Measurements from ENCODE around the gene EFCAB5.
"Not testable (repeated sequence)": the region's sequence is repeated elsewhere in the genome, so short reads cannot be mapped to it uniquely, and the experiment has no call there.

The EFCAB5 gene

DNA sequence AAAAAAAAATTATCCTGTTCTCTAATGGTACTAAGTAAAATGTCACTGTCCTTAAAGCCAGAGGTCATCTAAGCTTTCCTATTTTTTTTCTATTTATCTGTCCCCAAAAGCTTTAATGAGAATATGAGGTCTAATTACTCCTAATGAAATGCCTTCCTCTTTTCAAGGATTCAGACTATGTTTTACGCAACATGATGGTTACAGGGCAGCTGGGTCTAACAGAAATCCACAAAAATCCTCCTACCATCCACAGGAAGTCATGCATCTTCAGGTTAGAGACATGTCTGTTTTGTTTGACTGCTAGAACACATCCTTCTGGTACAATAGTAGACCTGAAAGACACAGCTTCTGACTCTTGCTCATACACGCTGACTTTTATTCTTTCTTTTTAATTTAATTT lies 145.5 kb downstream of the EFCAB5 start:
- Histone ChIP-seq H3K4me3 (no peak overlapping the region), H3K9me3 (ENCODE audit: low read depth, low read length) (no peaks in the 10 kb centered on the region), H3K27ac (no peak overlapping the region), H3K9ac (ENCODE audit: insufficient read length) (no peak overlapping the region), H3K36me3 (ENCODE audit: insufficient read depth, low read length) (no peaks in the 10 kb centered on the region)
- no peak for TF ChIP-seq FOXP2 (optimal IDR thresholded peaks at IDR 0.05; ENCODE audit: control extremely low read depth, extremely low read length, insufficient read depth)
- TF ChIP-seq POLR2AphosphoS5 (IDR thresholded peaks at IDR 0.05; ENCODE audit: borderline replicate concordance, low read depth, low read length) = no peak
- no peak for TF ChIP-seq EZH2 (IDR thresholded peaks at IDR 0.05)
- DNase-seq (ENCODE audit: low read depth, low spot score) = no peak

DNA sequence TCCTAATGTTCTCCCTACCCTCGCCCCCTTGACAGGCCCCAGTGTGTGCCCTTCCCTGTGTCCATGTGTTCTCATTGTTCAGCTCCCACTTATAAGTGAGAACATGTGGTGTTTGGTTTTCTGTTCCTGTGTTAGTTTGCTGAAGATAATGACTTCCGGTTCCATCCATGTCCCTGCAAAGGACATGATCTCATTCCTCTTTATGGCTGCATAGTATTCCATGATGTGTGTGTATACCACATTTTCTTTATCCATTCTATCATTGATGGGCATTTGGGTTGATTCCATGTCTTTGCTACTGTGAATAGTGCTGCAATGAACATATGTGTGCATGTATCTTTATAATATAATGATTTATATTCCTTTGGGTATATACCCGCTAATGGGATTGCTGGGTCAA lies 146.0 kb downstream of the EFCAB5 start:
- not testable (repeated sequence) for DNase-seq (ENCODE audit: low read depth, low spot score); H3K36me3 ChIP-seq (ENCODE audit: insufficient read depth, low read length); H3K27ac ChIP-seq; H3K4me3 ChIP-seq; H3K9me3 ChIP-seq (ENCODE audit: low read depth, low read length); H3K9ac ChIP-seq (ENCODE audit: insufficient read length)

DNA sequence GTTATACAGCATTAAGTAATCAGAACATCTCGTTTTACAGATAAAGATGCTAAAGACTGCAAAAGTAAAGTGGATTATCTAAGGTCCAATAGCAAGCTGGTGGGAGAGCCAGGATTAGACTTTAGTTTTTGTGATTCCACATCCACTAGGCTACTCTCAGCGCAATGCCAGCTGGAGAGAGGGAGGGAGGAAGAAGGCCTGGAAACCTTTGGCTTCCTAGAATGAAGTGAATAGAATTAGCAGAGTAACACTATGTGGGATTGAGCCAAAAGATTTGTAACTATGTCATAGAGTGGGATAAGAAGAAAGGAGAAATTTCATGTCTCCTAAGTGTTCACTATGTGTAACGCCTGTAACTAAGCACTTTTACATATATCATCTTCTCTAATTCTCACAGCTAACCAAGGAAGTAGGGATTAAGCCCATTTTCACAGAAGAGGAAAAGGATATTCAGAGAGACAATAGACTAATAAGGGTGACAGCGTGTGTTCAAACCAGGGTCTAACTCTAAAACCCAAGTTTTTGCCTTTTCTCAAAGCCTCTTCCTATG lies 149.8 kb downstream of the EFCAB5 start:
- Histone ChIP-seq H3K9me3 (ENCODE audit: low read depth, low read length) (no peaks in the 10 kb centered on the region), H3K4me3 (no peak overlapping the region), H3K9ac (ENCODE audit: insufficient read length) (no peak overlapping the region), H3K27ac (peak overlapping the region; percentile 74), H3K36me3 (ENCODE audit: insufficient read depth, low read length) (no peaks in the 10 kb centered on the region)
- TF ChIP-seq POLR2AphosphoS5 (IDR thresholded peaks at IDR 0.05; ENCODE audit: borderline replicate concordance, low read depth, low read length) = no peak
- TF ChIP-seq FOXP2 (optimal IDR thresholded peaks at IDR 0.05; ENCODE audit: control extremely low read depth, extremely low read length, insufficient read depth) = no peak
- TF ChIP-seq EZH2 (IDR thresholded peaks at IDR 0.05) = no peak
- no peak for DNase-seq (ENCODE audit: low read depth, low spot score)

DNA sequence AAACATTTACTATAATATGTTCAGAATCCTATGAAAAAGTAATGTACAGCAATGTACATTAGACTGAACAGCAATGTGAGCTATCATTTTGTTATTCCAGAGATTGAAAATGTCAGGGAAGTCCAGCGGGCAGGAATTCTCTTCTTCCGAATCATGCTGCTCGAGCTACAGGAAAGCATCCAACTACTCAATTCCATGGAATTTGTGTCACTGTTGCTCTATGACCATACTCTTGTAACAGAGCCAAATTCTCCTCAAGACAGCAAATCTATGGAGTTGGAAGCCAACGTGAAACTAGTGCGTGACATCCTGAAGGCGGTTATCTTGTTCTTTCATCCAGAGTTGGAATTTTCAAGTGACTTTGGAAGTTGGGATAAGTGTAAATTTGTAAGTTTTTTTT lies 150.3 kb downstream of the EFCAB5 start:
- H3K4me3 ChIP-seq = no peak overlapping the region
- no peak for TF ChIP-seq POLR2AphosphoS5 (IDR thresholded peaks at IDR 0.05; ENCODE audit: borderline replicate concordance, low read depth, low read length)
- TF ChIP-seq FOXP2 (optimal IDR thresholded peaks at IDR 0.05; ENCODE audit: control extremely low read depth, extremely low read length, insufficient read depth) = no peak
- TF ChIP-seq EZH2 (IDR thresholded peaks at IDR 0.05) = no peak
- H3K9me3 ChIP-seq (ENCODE audit: low read depth, low read length) = no peaks in the 10 kb centered on the region
- H3K36me3 ChIP-seq (ENCODE audit: insufficient read depth, low read length) = no peaks in the 10 kb centered on the region
- peak overlapping the region; percentile 74 for H3K27ac ChIP-seq
- no peak overlapping the region for H3K9ac ChIP-seq (ENCODE audit: insufficient read length)
- no peak for DNase-seq (ENCODE audit: low read depth, low spot score)

DNA sequence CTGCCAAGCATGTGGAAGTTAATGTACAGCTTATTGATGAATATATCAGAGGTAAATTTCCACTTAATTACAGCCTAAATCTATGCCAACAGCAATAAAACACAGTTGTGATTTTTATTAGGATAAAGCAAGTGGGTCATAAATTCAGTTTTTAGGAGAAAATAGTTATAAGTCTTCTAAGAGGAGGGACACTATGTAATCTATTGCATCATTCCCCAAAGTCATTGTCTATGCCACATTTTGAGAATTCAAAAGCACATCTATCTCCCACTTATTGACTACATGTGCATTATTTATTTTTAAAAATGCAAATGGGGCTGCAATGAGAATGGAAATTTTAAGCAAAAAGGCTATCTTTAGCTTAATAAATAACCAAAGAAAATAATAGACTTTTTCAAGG lies 151.5 kb downstream of the EFCAB5 start:
- Histone ChIP-seq H3K9me3 (ENCODE audit: low read depth, low read length) (no peaks in the 10 kb centered on the region), H3K27ac (peak overlapping the region; percentile 67), H3K4me3 (peak overlapping the region; percentile 27; the same call in 1 of the 2 replicates), H3K36me3 (ENCODE audit: insufficient read depth, low read length) (no peaks in the 10 kb centered on the region), H3K9ac (ENCODE audit: insufficient read length) (peak overlapping the region; percentile 46)
- no peak for DNase-seq (ENCODE audit: low read depth, low spot score)
- no peak for TF ChIP-seq POLR2AphosphoS5 (IDR thresholded peaks at IDR 0.05; ENCODE audit: borderline replicate concordance, low read depth, low read length)

DNA sequence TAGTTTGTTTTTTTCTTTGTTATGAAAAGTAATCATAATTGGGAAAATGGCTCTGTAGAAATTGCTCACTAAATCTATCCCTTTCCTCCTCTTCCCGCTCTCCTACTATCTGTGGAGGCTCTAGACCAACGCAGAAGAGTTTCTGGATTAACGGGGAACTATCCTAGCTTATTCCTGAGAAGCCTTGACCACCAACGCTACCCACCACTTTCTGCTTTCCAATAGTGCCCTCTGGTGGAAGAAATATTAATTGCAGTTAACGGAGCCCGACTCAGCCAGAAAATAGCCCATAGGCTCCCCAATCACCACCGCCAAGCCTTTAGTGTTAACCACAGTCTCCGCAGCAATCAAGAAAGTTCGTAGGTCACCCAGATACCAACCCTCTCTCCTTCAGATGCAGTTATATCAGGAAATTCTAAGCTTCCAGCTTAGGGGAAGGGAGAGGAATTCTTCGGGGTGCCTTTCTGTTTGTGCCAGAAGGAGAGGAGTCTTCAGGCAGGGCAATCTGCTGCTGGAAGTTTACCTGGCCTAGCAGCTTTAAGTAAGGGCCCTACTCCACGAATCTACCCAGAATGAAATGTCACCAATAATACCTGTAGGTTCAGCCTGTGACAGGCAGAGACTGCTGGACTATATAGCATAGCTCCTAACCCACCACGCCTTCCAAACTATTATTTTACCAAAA lies 152.2 kb downstream of the EFCAB5 start:
- no peak for DNase-seq (ENCODE audit: low read depth, low spot score)
- Histone ChIP-seq H3K27ac (peak overlapping the region; percentile 67), H3K9ac (ENCODE audit: insufficient read length) (peak overlapping the region; percentile 46), H3K4me3 (peak overlapping the region; percentile 27; the same call in 1 of the 2 replicates), H3K9me3 (ENCODE audit: low read depth, low read length) (no peaks in the 10 kb centered on the region), H3K36me3 (ENCODE audit: insufficient read depth, low read length) (no peaks in the 10 kb centered on the region)
- TF ChIP-seq EZH2 (IDR thresholded peaks at IDR 0.05) (no peak), POLR2AphosphoS5 (IDR thresholded peaks at IDR 0.05; ENCODE audit: borderline replicate concordance, low read depth, low read length) (no peak), FOXP2 (optimal IDR thresholded peaks at IDR 0.05; ENCODE audit: control extremely low read depth, extremely low read length, insufficient read depth) (no peak)

DNA sequence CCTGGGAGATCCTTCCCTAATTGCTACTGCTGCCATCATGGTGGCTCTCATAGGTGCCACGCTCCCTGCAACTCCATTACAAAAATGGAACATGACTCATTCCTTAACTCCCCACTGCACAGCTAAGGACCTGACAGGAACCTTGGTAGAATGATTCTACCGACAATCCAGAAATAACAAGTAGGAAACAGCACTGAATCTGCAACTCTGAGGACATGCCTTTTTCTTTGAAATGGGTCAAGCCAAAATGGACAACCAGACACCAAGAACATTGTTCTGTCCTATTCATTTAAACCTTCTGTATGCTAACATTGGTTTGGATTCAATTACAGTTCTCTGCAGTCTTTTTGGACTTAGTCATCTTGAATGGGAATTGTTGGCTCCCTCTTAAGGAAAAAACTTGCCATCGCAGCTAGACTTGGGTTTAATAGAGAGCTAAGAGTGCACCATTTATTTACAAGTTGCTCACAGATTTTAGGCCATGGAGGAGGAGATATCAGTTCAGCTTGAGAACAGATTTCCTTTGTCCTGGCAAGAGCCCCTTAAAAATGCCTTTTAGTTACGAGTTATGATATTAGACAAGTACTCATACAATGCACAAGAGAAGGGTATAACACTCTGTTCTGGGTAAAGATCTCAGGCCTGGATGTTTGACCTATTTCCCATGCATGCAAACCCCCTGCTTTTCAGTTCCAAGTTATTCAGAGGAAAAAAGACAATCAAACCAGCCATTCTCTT lies 154.2 kb downstream of the EFCAB5 start:
- TF ChIP-seq FOXP2 (optimal IDR thresholded peaks at IDR 0.05; ENCODE audit: control extremely low read depth, extremely low read length, insufficient read depth) (no peak), POLR2AphosphoS5 (IDR thresholded peaks at IDR 0.05; ENCODE audit: borderline replicate concordance, low read depth, low read length) (no peak), EZH2 (IDR thresholded peaks at IDR 0.05) (no peak)
- no peak for DNase-seq (ENCODE audit: low read depth, low spot score)
- Histone ChIP-seq H3K9me3 (ENCODE audit: low read depth, low read length) (no peaks in the 10 kb centered on the region), H3K36me3 (ENCODE audit: insufficient read depth, low read length) (no peaks in the 10 kb centered on the region), H3K4me3 (no peak overlapping the region), H3K9ac (ENCODE audit: insufficient read length) (no peak overlapping the region), H3K27ac (no peak overlapping the region; the same call in 1 of the 2 replicates)

DNA sequence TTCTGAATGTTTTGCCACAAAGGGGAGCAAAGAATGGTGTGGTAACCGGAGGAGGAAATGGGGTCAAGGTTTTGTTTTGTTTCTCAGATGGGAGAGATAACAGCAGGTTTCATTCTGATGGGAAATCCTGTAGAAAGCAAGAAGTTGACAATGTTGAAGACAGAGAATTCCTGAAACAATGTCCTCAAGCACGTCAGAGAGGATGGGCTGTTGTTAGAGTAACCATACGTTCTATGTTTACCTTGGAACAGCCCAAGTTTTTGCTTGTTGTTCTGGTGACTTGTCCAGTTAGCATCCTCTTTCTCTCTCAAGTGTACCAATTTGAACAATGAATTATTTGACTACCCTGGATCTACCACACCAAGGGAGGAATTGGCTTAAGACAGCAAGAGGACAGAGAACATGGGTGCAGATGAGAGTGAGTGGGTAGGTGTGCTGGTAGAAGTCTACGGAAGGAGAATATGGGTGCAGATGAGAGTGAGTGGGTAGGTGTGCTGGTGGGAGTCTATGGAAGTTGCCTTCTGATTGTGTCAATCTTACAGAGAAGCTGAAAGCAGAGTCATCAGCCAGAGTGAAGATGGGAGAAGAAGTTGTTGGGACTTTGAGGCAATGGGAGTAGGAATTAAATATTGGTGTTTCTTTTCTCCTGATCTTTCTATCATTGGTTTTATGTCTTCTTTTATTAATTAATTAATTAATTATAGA lies 160.4 kb downstream of the EFCAB5 start:
- no peak for DNase-seq (ENCODE audit: low read depth, low spot score)
- Histone ChIP-seq H3K36me3 (ENCODE audit: insufficient read depth, low read length) (no peaks in the 10 kb centered on the region), H3K4me3 (no peak overlapping the region), H3K9me3 (ENCODE audit: low read depth, low read length) (no peaks in the 10 kb centered on the region), H3K27ac (no peak overlapping the region), H3K9ac (ENCODE audit: insufficient read length) (no peak overlapping the region)
- no peak for TF ChIP-seq EZH2 (IDR thresholded peaks at IDR 0.05)
- TF ChIP-seq POLR2AphosphoS5 (IDR thresholded peaks at IDR 0.05; ENCODE audit: borderline replicate concordance, low read depth, low read length) = no peak
- TF ChIP-seq FOXP2 (optimal IDR thresholded peaks at IDR 0.05; ENCODE audit: control extremely low read depth, extremely low read length, insufficient read depth) = no peak

All from SK-N-MC (cell line).